Thymus (tissue), 11 donors: ENCODE results near the gene TEPSIN. TPM values are rescaled to one million over a fixed set of nuclear protein-coding genes. Genes with fewer than 3 reads are reported as not detected.

ENCODE experiments used
- DNase-seq, 9 donors: peaks; one replicate each; pipeline ENCODE4 v3.0.0-alpha.2; 2013; ENCODE audit warnings: low spot score in 9 of 9, low read depth in 6 of 9, missing footprints in 1 of 9
- H3K27ac ChIP-seq, 2 donors: one replicate each; pipeline ENCODE4 v1.5.1; 2013; ENCODE audit warnings: control low read depth in 1 of 2, low read depth in 1 of 2, low read length in 1 of 2, mild to moderate bottlenecking in 1 of 2, moderate library complexity in 1 of 2
- H3K27me3 ChIP-seq, 2 donors: one replicate each; pipeline ENCODE4 v1.5.1; 2013; ENCODE audit warnings: low read length in 1 of 2; ENCODE audit not compliant: control insufficient read depth in 2 of 2, insufficient read depth in 1 of 2
- H3K36me3 ChIP-seq, 2 donors: one replicate each; pipeline ENCODE4 v1.5.1; 2013; ENCODE audit warnings: low read length in 1 of 2, mild to moderate bottlenecking in 1 of 2, moderate library complexity in 1 of 2; ENCODE audit not compliant: control insufficient read depth in 2 of 2, insufficient read depth in 2 of 2
- H3K4me1 ChIP-seq, 2 donors: one replicate each; pipeline ENCODE4 v1.5.1; 2013; ENCODE audit warnings: low read length in 2 of 2; ENCODE audit not compliant: control insufficient read depth in 2 of 2, insufficient read depth in 2 of 2
- H3K4me3 ChIP-seq, 2 donors: one replicate each; pipeline ENCODE4 v1.5.1; 2013; ENCODE audit warnings: low read length in 2 of 2, control low read depth in 1 of 2, mild to moderate bottlenecking in 1 of 2
- H3K9me3 ChIP-seq, 2 donors: one replicate each; pipeline ENCODE4 v1.5.1; 2013; ENCODE audit warnings: low read length in 1 of 2, mild to moderate bottlenecking in 1 of 2; ENCODE audit not compliant: control insufficient read depth in 2 of 2, insufficient read depth in 1 of 2
- WGBS: extraction: QIAGEN DNeasy Blood & Tissue Kit; methylation state at CpG from one replicate; pipeline ENCODE4 v1.1.7; 2013; 5-methylcytosine and 5-hydroxymethylcytosine counted together
- polyA plus RNA-seq: library from polyadenylated mRNA; stranded (reverse); fragments of 200-250 nt; gene quantifications from one replicate; pipeline ENCODE4 v1.2.3, GENCODE V29; 2013
- total RNA-seq: library from RNA; stranded (reverse); fragments of 120-200 nt; gene quantifications from one replicate; pipeline ENCODE4 v1.2.4, GENCODE V29; 2013
- donor health status: healthy.

The TEPSIN gene
- total and polyA plus RNA-seq, 2 donors = 13.3 to 85.3 TPM

DNA sequence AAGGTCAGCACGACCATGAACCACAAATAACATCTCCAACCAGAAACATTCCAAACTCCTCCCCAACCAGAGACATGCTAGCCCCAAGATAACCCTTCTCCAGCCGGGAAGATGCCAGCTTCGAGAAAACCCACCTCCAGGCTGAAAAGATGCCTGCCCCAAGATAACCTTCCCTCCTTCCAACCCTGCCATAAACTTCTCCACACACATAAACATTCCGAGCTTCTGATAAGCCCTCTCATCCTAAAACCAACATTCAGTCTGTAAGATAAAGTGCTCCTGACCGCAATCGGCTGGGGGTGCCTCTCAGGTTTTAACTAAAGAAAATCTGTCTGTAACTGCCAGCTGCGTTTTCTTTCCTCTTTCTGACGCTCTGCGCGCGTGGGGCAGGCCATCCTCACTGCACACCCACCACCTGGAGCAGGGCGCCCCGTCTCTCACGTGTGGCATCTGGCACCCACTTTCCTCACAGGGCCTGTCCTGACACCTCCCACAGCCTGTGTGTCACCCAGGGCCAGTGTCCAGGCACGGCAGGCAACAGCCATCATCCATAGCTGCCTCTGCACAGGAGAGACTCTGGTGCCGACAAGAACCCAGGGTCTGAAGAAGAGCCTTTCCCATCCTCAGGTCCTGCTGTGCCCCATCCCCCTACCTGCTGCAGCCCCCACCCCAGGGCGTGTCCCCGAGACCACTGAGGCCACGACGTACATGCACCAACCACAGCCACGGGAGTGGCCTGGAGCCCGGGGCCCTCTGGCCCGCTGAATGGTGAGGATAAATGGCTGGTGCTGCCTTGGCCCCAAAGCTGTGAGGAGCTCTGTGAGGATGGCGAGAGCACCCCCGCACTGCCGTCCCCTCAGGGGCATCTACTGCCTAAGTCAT, 3.7 kb downstream of the TEPSIN start:
- peaks cover 15 to 19% of the 10 kb centered on the region in 2 donors for H3K4me1 ChIP-seq
- no peak overlapping the region for H3K4me3 ChIP-seq
- peaks cover 46 to 57% of the 10 kb centered on the region in 2 donors for H3K36me3 ChIP-seq
- no peak for DNase-seq
- H3K27me3 ChIP-seq = no peaks in the 10 kb centered on the region
- no peak overlapping the region for H3K27ac ChIP-seq
- peaks cover 0 to 2% of the 10 kb centered on the region in 2 donors for H3K9me3 ChIP-seq
- 98% methylated on average over 26 of the region's 26 CpGs for WGBS

DNA sequence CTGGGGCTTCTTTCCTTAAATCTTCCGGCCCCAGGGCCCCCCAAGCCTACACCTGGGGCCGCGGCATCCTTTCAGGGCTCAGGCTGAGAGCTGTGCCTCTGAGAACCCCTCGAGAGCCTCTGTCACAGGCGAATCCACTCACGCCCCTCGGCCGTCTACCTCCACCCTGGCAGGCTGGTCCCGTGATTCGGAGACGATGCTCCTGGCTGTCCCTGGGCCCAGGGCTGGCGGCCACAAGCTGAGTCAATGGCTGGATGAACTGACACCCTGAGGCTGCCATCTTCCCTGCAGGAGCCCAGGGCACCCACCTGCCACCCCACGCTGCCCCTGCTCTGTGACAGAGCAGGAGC, 4.4 kb downstream of the TEPSIN start:
- Histone ChIP-seq H3K27ac (no peak overlapping the region), H3K4me3 (no peak overlapping the region), H3K27me3 (no peaks in the 10 kb centered on the region), H3K9me3 (peaks cover 0 to 2% of the 10 kb centered on the region in 2 donors), H3K4me1 (peaks cover 13% of the 10 kb centered on the region in 2 donors), H3K36me3 (peaks cover 52 to 64% of the 10 kb centered on the region in 2 donors)
- DNase-seq = no peak
- 91% methylated on average over 13 of the region's 13 CpGs for WGBS

DNA sequence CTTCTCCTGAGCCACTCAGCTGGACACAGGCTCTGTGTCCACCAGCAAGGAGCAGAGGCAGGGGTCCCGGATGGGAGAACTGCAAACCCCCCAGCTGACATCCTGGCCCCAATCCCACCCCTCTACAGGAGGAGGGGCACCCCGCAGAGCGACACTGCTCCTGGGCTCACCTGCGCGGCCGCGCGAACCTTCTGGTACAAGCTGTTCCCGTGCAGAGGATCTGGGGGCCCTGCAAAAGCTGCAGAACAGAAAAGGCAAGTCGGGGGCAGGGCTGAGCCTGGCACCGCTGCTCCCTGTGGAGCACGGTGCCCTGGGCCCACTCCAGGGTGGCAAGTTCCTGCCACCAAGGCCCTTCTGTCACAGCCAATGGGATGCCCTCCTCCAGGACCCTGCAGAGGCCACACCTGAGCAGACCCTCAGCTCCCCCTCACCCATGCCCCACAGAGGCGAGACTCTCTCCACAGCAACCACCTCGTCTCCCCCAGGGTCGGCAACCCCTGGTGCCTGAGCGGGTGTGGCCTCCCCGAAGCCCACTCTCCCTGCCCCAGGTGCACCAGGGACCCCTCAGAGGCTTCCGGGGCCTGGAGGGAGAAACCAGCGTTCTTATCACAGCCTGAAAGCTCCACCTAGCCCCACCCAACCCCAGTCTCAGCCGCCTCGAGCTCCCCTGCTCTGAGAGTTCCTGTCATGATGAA, 4.9 kb downstream of the TEPSIN start:
- H3K27ac ChIP-seq = no peak overlapping the region
- peaks cover 0 to 2% of the 10 kb centered on the region in 2 donors for H3K9me3 ChIP-seq
- 94% methylated on average over 21 of the region's 21 CpGs for WGBS
- H3K4me1 ChIP-seq = peaks cover 13% of the 10 kb centered on the region in 2 donors
- DNase-seq = no peak
- no peaks in the 10 kb centered on the region for H3K27me3 ChIP-seq
- H3K36me3 ChIP-seq = peaks cover 54 to 69% of the 10 kb centered on the region in 2 donors
- no peak overlapping the region for H3K4me3 ChIP-seq

DNA sequence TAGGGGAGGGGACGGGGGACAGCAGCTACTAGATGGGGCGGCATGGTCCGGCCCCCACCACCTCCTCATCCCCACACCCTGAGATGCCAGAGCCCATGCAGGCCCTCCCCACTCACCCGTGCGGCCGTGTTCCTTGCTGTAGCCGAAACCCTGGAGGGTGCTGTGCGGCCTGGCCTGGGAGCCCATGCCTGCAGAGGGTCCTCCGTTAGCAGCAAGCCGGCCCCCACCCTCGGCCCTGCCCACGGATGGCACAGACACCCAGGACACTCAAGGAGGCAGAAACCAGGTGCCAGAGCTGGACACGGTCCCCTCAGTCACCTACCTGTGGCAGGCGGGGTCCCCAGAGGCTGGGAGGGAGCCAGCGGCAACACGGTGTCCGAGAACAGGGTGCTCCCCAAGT, 5.5 kb downstream of the TEPSIN start:
- peaks cover 54 to 75% of the 10 kb centered on the region in 2 donors for H3K36me3 ChIP-seq

DNA sequence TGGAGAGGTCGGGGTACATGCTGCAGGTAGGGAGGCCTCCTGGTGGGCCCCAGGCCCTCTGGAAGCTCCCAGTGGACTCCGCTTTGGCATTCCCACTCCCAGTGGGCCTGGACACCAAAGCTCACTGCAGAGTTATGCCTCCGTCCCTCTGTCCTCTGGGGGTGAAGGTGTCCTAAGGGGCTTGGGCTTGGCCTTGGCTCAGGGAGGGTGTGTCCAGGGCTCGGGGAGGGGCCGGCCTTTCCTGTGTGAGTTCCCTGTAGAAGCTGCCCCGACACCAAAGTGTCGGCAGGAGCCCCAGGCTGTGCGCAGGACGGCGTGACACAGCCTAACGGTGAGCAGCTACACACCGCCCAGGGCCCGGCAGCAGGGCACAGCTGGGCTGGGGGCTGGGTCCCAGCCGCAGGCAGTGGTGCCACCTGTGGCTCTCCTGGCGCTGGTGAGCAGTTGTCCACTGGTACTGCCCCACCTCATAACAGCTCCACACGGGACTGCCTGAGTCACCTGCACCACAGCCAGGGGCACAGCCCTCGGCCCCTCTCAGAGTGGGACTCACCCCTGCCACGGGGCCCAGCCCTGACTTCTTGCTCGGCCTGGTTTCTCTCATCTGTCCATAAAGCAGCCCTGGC, 6.1 kb downstream of the TEPSIN start:
- no peak for DNase-seq
- 97% methylated on average over 19 of the region's 19 CpGs for WGBS
- Histone ChIP-seq H3K27me3 (no peaks in the 10 kb centered on the region), H3K36me3 (peaks cover 54 to 77% of the 10 kb centered on the region in 2 donors), H3K27ac (no peak overlapping the region), H3K9me3 (peaks cover 0 to 2% of the 10 kb centered on the region in 2 donors), H3K4me3 (no peak overlapping the region), H3K4me1 (peaks cover 5 to 8% of the 10 kb centered on the region in 2 donors)

More for the DNA sequence above, 5.5 kb downstream of the TEPSIN start:
- Histone ChIP-seq H3K9me3 (peaks cover 0 to 2% of the 10 kb centered on the region in 2 donors), H3K4me1 (peaks cover 11 to 13% of the 10 kb centered on the region in 2 donors), H3K27ac (no peak overlapping the region), H3K27me3 (no peaks in the 10 kb centered on the region), H3K4me3 (no peak overlapping the region)
- WGBS = 98% methylated on average over 17 of the region's 17 CpGs
- no peak for DNase-seq

DNA sequence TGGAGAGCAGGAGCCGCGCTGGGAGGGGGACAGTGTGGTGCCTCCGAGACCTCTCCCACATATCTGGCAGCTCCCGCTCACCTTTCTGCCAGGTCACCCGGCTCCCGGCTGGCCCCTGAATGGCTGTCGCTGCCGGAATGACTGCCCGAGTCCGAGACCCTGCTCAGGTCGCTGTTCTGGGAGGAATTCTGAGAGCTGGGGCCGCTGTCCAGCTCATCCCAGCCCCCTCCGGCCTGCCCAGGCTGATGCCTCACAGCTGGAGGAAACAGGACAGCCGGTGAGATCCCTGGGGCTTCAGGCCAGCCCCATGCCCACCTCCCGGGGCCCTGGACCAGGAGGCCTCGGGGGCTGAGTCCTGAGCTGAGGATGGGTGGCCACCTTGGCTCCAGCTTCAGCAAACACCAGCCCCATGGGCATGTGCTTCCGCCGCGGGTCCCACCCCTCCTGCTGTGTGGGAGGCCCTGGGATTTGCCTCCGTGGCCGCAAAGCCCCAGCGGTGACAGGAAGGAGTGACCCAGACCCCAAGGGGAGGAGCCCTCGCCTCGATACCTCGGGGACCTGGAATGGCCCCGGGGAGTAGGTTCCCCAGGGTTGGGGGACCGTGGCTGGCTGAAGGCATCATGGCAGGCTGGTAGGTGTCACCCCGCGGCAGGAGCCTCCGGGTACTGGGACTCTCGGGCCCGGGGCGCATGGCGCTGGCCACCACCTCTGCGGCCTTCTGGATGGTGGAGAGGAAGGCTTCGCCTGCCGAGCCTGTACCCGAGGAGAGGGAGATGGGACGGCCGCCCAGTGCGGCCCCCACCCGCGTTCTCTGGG, 6.9 kb downstream of the TEPSIN start:
- WGBS = 97% methylated on average over 43 of the region's 43 CpGs
- Histone ChIP-seq H3K27ac (no peak overlapping the region), H3K4me1 (peaks cover 0 to under 1% of the 10 kb centered on the region in 2 donors), H3K4me3 (no peak overlapping the region), H3K36me3 (peaks cover 54 to 76% of the 10 kb centered on the region in 2 donors), H3K27me3 (no peaks in the 10 kb centered on the region), H3K9me3 (peaks cover 0 to 2% of the 10 kb centered on the region in 2 donors)
- no peak for DNase-seq

DNA sequence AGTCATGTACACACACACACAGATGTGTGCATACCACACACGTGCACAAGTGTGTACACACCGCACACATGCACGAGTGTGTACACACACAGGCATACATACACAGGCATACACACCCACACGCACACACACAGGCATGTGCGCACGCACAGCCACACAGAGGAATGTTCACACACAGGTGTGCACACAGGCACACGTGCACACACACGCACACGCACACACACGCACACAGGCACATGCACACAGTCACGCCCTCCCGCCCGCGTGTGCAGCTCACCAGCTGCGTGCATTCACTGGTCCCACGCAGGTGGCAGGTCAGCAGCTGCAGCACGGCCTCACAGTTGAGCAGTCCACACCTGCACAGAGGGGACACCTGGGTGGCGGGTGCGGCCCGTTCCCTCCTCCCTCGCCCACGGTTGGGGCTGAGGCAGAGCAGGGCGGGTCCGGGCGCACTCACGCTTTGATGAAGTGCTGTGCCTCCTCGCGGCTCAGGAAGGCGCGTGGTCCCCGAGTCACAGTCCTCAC, 7.7 kb downstream of the TEPSIN start:
- WGBS = 93% methylated on average over 31 of the region's 31 CpGs
- no peak overlapping the region for H3K27ac ChIP-seq
- no peak overlapping the region for H3K4me3 ChIP-seq
- no peaks in the 10 kb centered on the region for H3K27me3 ChIP-seq
- peaks cover 49 to 68% of the 10 kb centered on the region in 2 donors for H3K36me3 ChIP-seq
- peaks cover 0 to 2% of the 10 kb centered on the region in 2 donors for H3K9me3 ChIP-seq
- no peak for DNase-seq
- H3K4me1 ChIP-seq = no peaks in the 10 kb centered on the region

DNA sequence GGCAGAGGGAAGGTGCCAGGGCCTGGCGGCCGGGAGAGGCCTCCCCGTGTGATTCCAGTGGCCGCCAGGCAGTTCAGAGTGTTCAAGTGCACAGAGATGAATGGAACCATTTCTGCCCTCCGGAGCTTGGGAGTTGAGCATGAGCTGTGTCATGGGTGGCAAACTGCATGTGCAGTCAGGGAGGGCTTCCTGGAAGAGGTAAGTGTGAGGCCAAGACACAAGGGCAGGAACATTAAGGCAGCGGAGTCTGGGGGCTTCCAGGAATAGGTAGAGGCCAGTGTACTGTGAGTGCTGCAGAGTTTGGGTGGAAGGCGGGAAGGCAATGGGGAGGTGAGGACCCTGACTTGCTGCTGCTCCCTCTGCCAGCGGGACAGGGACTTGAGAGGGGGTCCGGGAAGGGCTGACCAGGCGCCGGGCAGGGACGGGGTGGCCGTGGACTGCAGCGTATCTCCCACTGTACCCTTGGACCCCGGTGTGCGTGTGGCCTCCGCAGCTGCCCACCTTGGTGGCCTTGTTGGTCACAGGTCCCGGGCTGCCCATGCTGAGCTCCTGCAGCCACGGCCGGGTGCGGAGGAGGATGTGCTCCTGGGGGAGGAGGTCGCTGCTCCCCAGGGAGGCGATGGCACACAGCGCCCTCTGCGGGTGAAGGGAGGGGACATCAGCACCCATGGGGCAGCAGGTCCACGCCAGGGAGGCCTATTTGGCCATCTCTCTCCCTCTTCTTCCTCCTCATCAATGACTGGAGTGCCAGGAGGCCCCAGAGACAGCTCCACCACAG, 8.6 kb downstream of the TEPSIN start:
- peaks cover 0 to 2% of the 10 kb centered on the region in 2 donors for H3K9me3 ChIP-seq
- H3K27me3 ChIP-seq = no peaks in the 10 kb centered on the region
- no peaks in the 10 kb centered on the region for H3K4me1 ChIP-seq
- no peak for DNase-seq
- WGBS = 98% methylated on average over 26 of the region's 26 CpGs
- no peak overlapping the region for H3K4me3 ChIP-seq
- no peak overlapping the region for H3K27ac ChIP-seq
- H3K36me3 ChIP-seq = peaks cover 46 to 59% of the 10 kb centered on the region in 2 donors
